ENCODE measurements around the gene CDCP2. TPM values are rescaled to one million over a fixed set of nuclear protein-coding genes. Genes with fewer than 3 reads are reported as not detected.
"Not testable (repeated sequence)": the region's sequence is repeated elsewhere in the genome, so short reads cannot be mapped to it uniquely, and the experiment has no call there.

CDCP2 gene
- total RNA-seq, 1 donor from 2014 or later, result not detected

GRCh38 chr1:54096227-54096876, 56.4 kb downstream of the CDCP2 start:
- Histone ChIP-seq H3K9me3 (no peaks in the 10 kb centered on the region), H3K4me3 (no peak overlapping the region), H3K4me1 (no peaks in the 10 kb centered on the region), H3K27ac (no peak overlapping the region), H3K36me3 (peaks cover 0 to 3% of the 10 kb centered on the region in 2 donors), H3K27me3 (no peaks in the 10 kb centered on the region)
- no peak for DNase-seq (ENCODE audit: low spot score in 2 of 2)
- TF ChIP-seq CTCF (IDR thresholded peaks at IDR 0.05), result no peak
- intact Hi-C loops (cut with DNase I), result no loop called here

- H3K9me3 ChIP-seq, result no peaks in the 10 kb centered on the region
- H3K36me3 ChIP-seq, result peaks cover 0 to 3% of the 10 kb centered on the region in 2 donors
- intact Hi-C loops (cut with DNase I), result no loop called here
- H3K27me3 ChIP-seq, result no peaks in the 10 kb centered on the region
- TF ChIP-seq CTCF (IDR thresholded peaks at IDR 0.05), result no peak
- no peak overlapping the region for H3K27ac ChIP-seq
- no peak overlapping the region for H3K4me3 ChIP-seq
- no peak for DNase-seq (ENCODE audit: low spot score in 2 of 2)
- no peaks in the 10 kb centered on the region for H3K4me1 ChIP-seq
Measured at GRCh38 chr1:54095546-54096226, 57.1 kb downstream of the CDCP2 start.

- H3K4me3 ChIP-seq; intact Hi-C loops (cut with DNase I); DNase-seq (ENCODE audit: low spot score in 2 of 2); H3K36me3 ChIP-seq; H3K27ac ChIP-seq; H3K9me3 ChIP-seq; H3K27me3 ChIP-seq; H3K4me1 ChIP-seq: not testable (repeated sequence)
Measured at GRCh38 chr1:54094730-54095105, 58.1 kb downstream of the CDCP2 start.

- Histone ChIP-seq H3K36me3 (peaks cover 0 to 3% of the 10 kb centered on the region in 2 donors), H3K27ac (no peak overlapping the region), H3K9me3 (no peaks in the 10 kb centered on the region), H3K4me1 (no peaks in the 10 kb centered on the region), H3K27me3 (no peaks in the 10 kb centered on the region), H3K4me3 (no peak overlapping the region)
- no peak for TF ChIP-seq CTCF (IDR thresholded peaks at IDR 0.05)
- intact Hi-C loops (cut with DNase I), result no loop called here
- DNase-seq (ENCODE audit: low spot score in 2 of 2), result no peak
Measured at GRCh38 chr1:54094001-54094729, 58.6 kb downstream of the CDCP2 start.

GRCh38 chr1:54091666-54092065, 61.1 kb downstream of the CDCP2 start:
- H3K27ac ChIP-seq, result no peak overlapping the region
- peaks cover 0 to 3% of the 10 kb centered on the region in 2 donors for H3K36me3 ChIP-seq
- no peaks in the 10 kb centered on the region for H3K9me3 ChIP-seq
- intact Hi-C loops (cut with DNase I), result no loop called here
- no peak overlapping the region for H3K4me3 ChIP-seq
- no peaks in the 10 kb centered on the region for H3K4me1 ChIP-seq
- DNase-seq (ENCODE audit: low spot score in 2 of 2), result no peak
- no peaks in the 10 kb centered on the region for H3K27me3 ChIP-seq
- no peak for TF ChIP-seq CTCF (IDR thresholded peaks at IDR 0.05)

- no peak for DNase-seq (ENCODE audit: low spot score in 2 of 2)
- no peak overlapping the region for H3K27ac ChIP-seq
- no peaks in the 10 kb centered on the region for H3K27me3 ChIP-seq
- H3K9me3 ChIP-seq, result no peaks in the 10 kb centered on the region
- TF ChIP-seq CTCF (IDR thresholded peaks at IDR 0.05), result no peak
- no peaks in the 10 kb centered on the region for H3K4me1 ChIP-seq
- intact Hi-C loops (cut with DNase I), result no loop called here
- H3K4me3 ChIP-seq, result no peak overlapping the region
- no peaks in the 10 kb centered on the region for H3K36me3 ChIP-seq
Measured at GRCh38 chr1:54088385-54088784, 64.4 kb downstream of the CDCP2 start.

Data from ascending aorta (tissue), 2 donors.